Sigmoid colon (tissue), 7 donors: ENCODE measurements around the gene CYS1. TPM values are rescaled to one million over a fixed set of nuclear protein-coding genes. Genes with fewer than 3 reads are reported as not detected.
A peak's percentile ranks its signal among the peaks of the same experiment; 100 is the strongest.

Experiments used
- DNase-seq: peaks from one replicate; pipeline ENCODE4 v3.0.0-alpha.2; 2019
- H3K27ac ChIP-seq, 4 donors: fragments of 200-600 bp; sonication (generic); one replicate each; pipeline ENCODE4 v1.5.1; 2016 to 2019; ENCODE audit warnings: mild to moderate bottlenecking in 1 of 4
- H3K27me3 ChIP-seq, 3 donors: fragments of 200-600 bp; sonication (generic); one replicate each; pipeline ENCODE4 v1.5.1; 2019; ENCODE audit warnings: mild to moderate bottlenecking in 1 of 3
- H3K36me3 ChIP-seq, 4 donors: fragments of 200-600 bp; sonication (generic); one replicate each; pipeline ENCODE4 v1.5.1; 2016 to 2019
- H3K4me1 ChIP-seq, 4 donors: fragments of 200-600 bp; sonication (generic); one replicate each; pipeline ENCODE4 v1.5.1; 2017 to 2019
- H3K4me3 ChIP-seq, 4 donors: fragments of 200-600 bp; sonication (generic); one replicate each; pipeline ENCODE4 v1.5.1; 2017 to 2019; ENCODE audit warnings: mild to moderate bottlenecking in 2 of 4, moderate library complexity in 1 of 4
- H3K9me3 ChIP-seq, 4 donors: fragments of 200-600 bp in 3 of 4; sonication (generic) in 3 of 4; one replicate each; pipeline versions ENCODE4 v1.5.1 to v1.6.1; 2013 to 2019
- CTCF ChIP-seq, 4 experiments: fragments of 450-650 bp in 3 of 4; fragments of 200-600 bp in 1 of 4; IDR thresholded peaks; one replicate each; pipeline ENCODE4 v1.5.1; 2016 to 2019; ENCODE audit warnings: antibody characterized with exemption in 4 of 4, mild to moderate bottlenecking in 3 of 4, moderate library complexity in 2 of 4
- EP300 ChIP-seq, 4 donors: sonication (generic); formaldehyde crosslinking; IDR thresholded peaks; one replicate each; pipeline ENCODE4 v1.6.1; 2017; ENCODE audit warnings: antibody characterized with exemption in 4 of 4
- POLR2A ChIP-seq, 2 donors: fragments of 450-650 bp; IDR thresholded peaks; one replicate each; pipeline ENCODE4 v1.6.1; 2016; ENCODE audit warnings: antibody characterized with exemption in 2 of 2, mild to moderate bottlenecking in 2 of 2, moderate library complexity in 2 of 2
- POLR2AphosphoS5 ChIP-seq, 4 donors: sonication (generic); formaldehyde crosslinking; IDR thresholded peaks; one replicate each; pipeline ENCODE4 v1.6.1; 2017; ENCODE audit warnings: antibody characterized with exemption in 4 of 4
- WGBS, 2 donors: extraction: QIAGEN DNeasy Blood & Tissue Kit; methylation state at CpG; one replicate each; pipeline ENCODE4 v1.1.7; 2013; 5-methylcytosine and 5-hydroxymethylcytosine counted together
- intact Hi-C: fragments of 100-400 bp; cut with DNase I; formaldehyde crosslinking; loops from one replicate; pipeline ENCODE4 v1.15.1; 2023
- polyA plus RNA-seq, 3 donors: library from polyadenylated mRNA; stranded (reverse); fragments of 200-250 nt; gene quantifications; one replicate each; pipeline ENCODE4 v1.2.3, GENCODE V29; 2013
- total RNA-seq, 4 donors: library from RNA; depleted of rRNA; stranded (reverse); fragments of >200 nt; gene quantifications; one replicate each; pipeline ENCODE4 v1.1.0, GENCODE V29; 2016
- donor health status: healthy with polysubstance abuse.
- donor health status: Bipolar disorder and iron deficiency.
- donor health status: healthy.

CYS1 gene
- total and polyA plus RNA-seq, 7 donors = 0.46 to 24.6 (median 7.5) TPM

GRCh38 chr2:10079266-10079869 is 843 bp downstream of the CYS1 start:
- Histone ChIP-seq H3K9me3 (no peaks in the 10 kb centered on the region), H3K27me3 (peaks cover 0 to 2% (median 0%) of the 10 kb centered on the region in 3 donors), H3K4me1 (peaks cover 0 to 45% (median 39%) of the 10 kb centered on the region in 4 donors), H3K4me3 (peak overlapping the region; percentile 45 to 83 (median 68)), H3K36me3 (no peaks in the 10 kb centered on the region), H3K27ac (peak overlapping the region; percentile 92 to 97 (median 94))
- intact Hi-C loops = no loop called here
- peak; percentile 87 for DNase-seq
- TF ChIP-seq CTCF (IDR thresholded peaks at IDR 0.05) (no peak), EP300 (IDR thresholded peaks at IDR 0.05) (no peak), POLR2A (IDR thresholded peaks at IDR 0.05) (no peak), POLR2AphosphoS5 (IDR thresholded peaks at IDR 0.05) (no peak)
- WGBS, 2 donors = 1% methylated on average over 53 of the region's 53 CpGs

GRCh38 chr2:10078704-10079265 is 1.4 kb downstream of the CYS1 start:
- no peaks in the 10 kb centered on the region for H3K36me3 ChIP-seq
- peaks cover 0 to 39% (median 34%) of the 10 kb centered on the region in 4 donors for H3K4me1 ChIP-seq
- peak overlapping the region; percentile 45 to 83 (median 68) for H3K4me3 ChIP-seq
- WGBS, 2 donors = 35 to 36% methylated on average over 12 of the region's 12 CpGs
- H3K9me3 ChIP-seq = no peaks in the 10 kb centered on the region
- DNase-seq = no peak
- TF ChIP-seq POLR2AphosphoS5 (IDR thresholded peaks at IDR 0.05) = peak in 1 of 4 donors; percentile 17
- no peak for TF ChIP-seq POLR2A (IDR thresholded peaks at IDR 0.05)
- no peak for TF ChIP-seq EP300 (IDR thresholded peaks at IDR 0.05)
- no peak for TF ChIP-seq CTCF (IDR thresholded peaks at IDR 0.05)
- H3K27ac ChIP-seq = peak overlapping the region; percentile 92 to 97 (median 94)
- H3K27me3 ChIP-seq = peaks cover 0 to 2% (median 0%) of the 10 kb centered on the region in 3 donors
- intact Hi-C loops = no loop called here

- Histone ChIP-seq H3K4me3 (no peak overlapping the region), H3K27me3 (peaks cover 0 to 2% (median 0%) of the 10 kb centered on the region in 3 donors), H3K9me3 (no peaks in the 10 kb centered on the region), H3K4me1 (peaks cover 0 to 37% (median 29%) of the 10 kb centered on the region in 4 donors), H3K36me3 (no peaks in the 10 kb centered on the region), H3K27ac (peak overlapping the region; percentile 92 to 97 (median 94))
- 70 to 88% methylated on average over 7 of the region's 7 CpGs for WGBS, 2 donors
- TF ChIP-seq POLR2AphosphoS5 (IDR thresholded peaks at IDR 0.05) = no peak
- TF ChIP-seq POLR2A (IDR thresholded peaks at IDR 0.05) = no peak
- TF ChIP-seq EP300 (IDR thresholded peaks at IDR 0.05) = no peak
- TF ChIP-seq CTCF (IDR thresholded peaks at IDR 0.05) = no peak
- intact Hi-C loops = no loop called here
- no peak for DNase-seq
Measured at GRCh38 chr2:10078001-10078400, 2.2 kb downstream of the CYS1 start.

GRCh38 chr2:10076988-10077527 is 3.2 kb downstream of the CYS1 start:
- H3K27me3 ChIP-seq = peaks cover 0 to 2% (median 0%) of the 10 kb centered on the region in 3 donors
- intact Hi-C loops = no loop called here
- WGBS, 2 donors = 84 to 85% methylated on average over 5 of the region's 5 CpGs
- no peaks in the 10 kb centered on the region for H3K36me3 ChIP-seq
- no peak overlapping the region for H3K4me3 ChIP-seq
- H3K4me1 ChIP-seq = peaks cover 0 to 40% (median 30%) of the 10 kb centered on the region in 4 donors
- no peaks in the 10 kb centered on the region for H3K9me3 ChIP-seq
- no peak for DNase-seq
- no peak for TF ChIP-seq POLR2AphosphoS5 (IDR thresholded peaks at IDR 0.05)
- no peak for TF ChIP-seq EP300 (IDR thresholded peaks at IDR 0.05)
- TF ChIP-seq CTCF (IDR thresholded peaks at IDR 0.05) = no peak
- TF ChIP-seq POLR2A (IDR thresholded peaks at IDR 0.05) = no peak
- H3K27ac ChIP-seq = no peak overlapping the region
